H9 (cell line): Measurements from ENCODE around the gene DSG2. TPM values are rescaled to one million over a fixed set of nuclear protein-coding genes. Genes with fewer than 3 reads are reported as not detected.

ENCODE experiments used
- DNase-seq: peaks from one replicate; pipeline ENCODE4 v3.0.0-alpha.2; 2017
- H2AFZ ChIP-seq: one replicate; pipeline ENCODE4 v1.6.1; 2013; ENCODE audit warnings: mild to moderate bottlenecking, low read length, control low read depth, moderate library complexity
- H2AK5ac ChIP-seq: 2 replicates; pipeline ENCODE4 v1.6.1; 2013; ENCODE audit warnings: low read length, control low read depth, mixed read lengths; ENCODE audit not compliant: insufficient read length
- H2BK120ac ChIP-seq: one replicate; pipeline ENCODE4 v1.6.1; 2013; ENCODE audit warnings: low read depth, mild to moderate bottlenecking, low read length, control low read depth, inconsistent platforms; ENCODE audit not compliant: poor library complexity, severe bottlenecking
- H2BK12ac ChIP-seq: 2 replicates; pipeline ENCODE4 v1.6.1; 2013; ENCODE audit warnings: low read length, control low read depth, mixed read lengths, low read depth; ENCODE audit not compliant: insufficient read length
- H2BK15ac ChIP-seq: 2 replicates; pipeline ENCODE4 v1.6.1; 2013; ENCODE audit warnings: low read depth, low read length, control low read depth
- H2BK20ac ChIP-seq: one replicate; pipeline ENCODE4 v1.6.1; 2013; ENCODE audit warnings: low read depth, mild to moderate bottlenecking, low read length, control low read depth, inconsistent platforms; ENCODE audit not compliant: poor library complexity, severe bottlenecking
- H2BK5ac ChIP-seq: 2 replicates; pipeline ENCODE4 v1.6.1; 2013; ENCODE audit warnings: low read length, control low read depth, mixed read lengths; ENCODE audit not compliant: insufficient read length
- H3K14ac ChIP-seq: 2 replicates; pipeline ENCODE4 v1.6.1; 2013; ENCODE audit warnings: low read length, control low read depth; ENCODE audit not compliant: insufficient read depth
- H3K18ac ChIP-seq: 2 replicates; pipeline ENCODE4 v1.6.1; 2013; ENCODE audit warnings: low read depth, mild to moderate bottlenecking, mixed read lengths, low read length, control low read depth; ENCODE audit not compliant: insufficient read length
- H3K23ac ChIP-seq: 2 replicates; pipeline ENCODE4 v1.6.1; 2013; ENCODE audit warnings: low read length, control low read depth, mixed read lengths, low read depth; ENCODE audit not compliant: insufficient read length
- H3K23me2 ChIP-seq: 2 replicates; pipeline ENCODE4 v1.6.1; 2013; ENCODE audit warnings: low read depth, mild to moderate bottlenecking, mixed read lengths, low read length, control low read depth; ENCODE audit not compliant: insufficient read length, poor library complexity, severe bottlenecking
- H3K27ac ChIP-seq: 2 replicates; pipeline ENCODE4 v1.5.1; 2013; ENCODE audit warnings: low read length, control low read depth, mixed read lengths, low read depth; ENCODE audit not compliant: insufficient read length
- H3K27me3 ChIP-seq: 2 replicates; pipeline ENCODE4 v1.6.1; 2013; ENCODE audit warnings: low read length, control low read depth, inconsistent platforms; ENCODE audit not compliant: insufficient read depth
- H3K4ac ChIP-seq: 2 replicates; pipeline ENCODE4 v1.6.1; 2013; ENCODE audit warnings: low read depth, mild to moderate bottlenecking, control low read depth, inconsistent platforms, low read length, moderate library complexity
- H3K4me1 ChIP-seq: 2 replicates; pipeline ENCODE4 v1.6.1; 2013; ENCODE audit warnings: low read length, control low read depth, inconsistent platforms; ENCODE audit not compliant: insufficient read depth
- H3K4me2 ChIP-seq: 2 replicates; pipeline ENCODE4 v1.6.1; 2013; ENCODE audit warnings: low read length, control low read depth, mixed read lengths; ENCODE audit not compliant: insufficient read length, insufficient read depth
- H3K56ac ChIP-seq: 2 replicates; pipeline ENCODE4 v1.6.1; 2013; ENCODE audit warnings: low read depth, mild to moderate bottlenecking, mixed read lengths, low read length, control low read depth; ENCODE audit not compliant: insufficient read length
- H3K79me1 ChIP-seq: 2 replicates; pipeline ENCODE4 v1.6.1; 2013; ENCODE audit warnings: low read depth, mild to moderate bottlenecking, moderate library complexity, low read length, control low read depth, inconsistent platforms; ENCODE audit not compliant: insufficient read depth, poor library complexity, severe bottlenecking
- H3K79me2 ChIP-seq: 2 replicates; pipeline ENCODE4 v1.6.1; 2013; ENCODE audit warnings: low read length, control low read depth, inconsistent platforms; ENCODE audit not compliant: insufficient read depth
- H3K9ac ChIP-seq: 2 replicates; pipeline ENCODE4 v1.6.1; 2013; ENCODE audit warnings: low read length, control low read depth, mixed read lengths; ENCODE audit not compliant: insufficient read length; ENCODE audit errors: extremely low read depth
- H3K9me3 ChIP-seq: one replicate; pipeline ENCODE4 v1.6.1; 2013; ENCODE audit warnings: low read depth, low read length, inconsistent platforms; ENCODE audit not compliant: control insufficient read depth
- H3T11ph ChIP-seq: one replicate; pipeline ENCODE4 v1.6.1; 2013; ENCODE audit warnings: mild to moderate bottlenecking, low read length, control low read depth, inconsistent platforms
- H4K20me1 ChIP-seq: one replicate; pipeline ENCODE4 v1.6.1; 2013; ENCODE audit not compliant: control insufficient read depth, insufficient read length, insufficient read depth
- H4K5ac ChIP-seq: 2 replicates; pipeline ENCODE4 v1.6.1; 2013; ENCODE audit warnings: low read depth, mild to moderate bottlenecking, mixed read lengths, low read length, control low read depth; ENCODE audit not compliant: insufficient read length
- H4K8ac ChIP-seq: replicated peaks from 2 replicates; pipeline ENCODE4 v1.6.1; 2013; ENCODE audit warnings: low read length, control low read depth, mixed read lengths, low read depth; ENCODE audit not compliant: insufficient read length
- H4K91ac ChIP-seq: 2 replicates; pipeline ENCODE4 v1.6.1; 2013; ENCODE audit warnings: low read depth, mild to moderate bottlenecking, moderate library complexity, mixed read lengths, low read length, control low read depth; ENCODE audit not compliant: insufficient read length
- H3K27ac Mint-ChIP-seq, 3 experiments: 2 replicates in 2 of 3; 3 replicates in 1 of 3; pipeline ENCODE4 v1.8.0; 2020 to 2021; ENCODE audit warnings: mixed read lengths in 3 of 3, mild to moderate bottlenecking in 1 of 3, moderate library complexity in 1 of 3
- H3K27me3 Mint-ChIP-seq: 2 replicates; pipeline ENCODE4 v1.8.0; 2021; ENCODE audit warnings: low read depth, mild to moderate bottlenecking, moderate library complexity, mixed read lengths
- H3K36me3 Mint-ChIP-seq, 3 experiments: 2 replicates in 2 of 3; 3 replicates in 1 of 3; pipeline ENCODE4 v1.8.0; 2020 to 2021; ENCODE audit warnings: low read depth in 3 of 3, mixed read lengths in 3 of 3; ENCODE audit not compliant: insufficient read depth in 1 of 3
- H3K4me1 Mint-ChIP-seq, 2 experiments: 2 replicates each; pipeline ENCODE4 v1.8.0; 2020; ENCODE audit warnings: mixed read lengths in 2 of 2
- H3K4me3 Mint-ChIP-seq, 2 experiments: 2 replicates in 1 of 2; 3 replicates in 1 of 2; pipeline ENCODE4 v1.8.0; 2020 to 2021; ENCODE audit warnings: mild to moderate bottlenecking in 2 of 2, mixed read lengths in 2 of 2, moderate library complexity in 1 of 2
- H3K9me3 Mint-ChIP-seq, 2 experiments: 2 replicates in 1 of 2; 3 replicates in 1 of 2; pipeline ENCODE4 v1.8.0; 2020; ENCODE audit warnings: mild to moderate bottlenecking in 2 of 2, mixed read lengths in 2 of 2, moderate library complexity in 1 of 2
- total RNA-seq: library from RNA; stranded (reverse); gene quantifications from 2 replicates; pipeline ENCODE4 v1.2.1, GENCODE V29; 2021
- TF ChIP-seq, protein P1 (sequence below): fragments of 200-600 bp; sonication (generic); conservative IDR thresholded peaks from 3 replicates; pipeline ENCODE4 v1.8.0; 2021; ENCODE audit warnings: antibody characterized with exemption, mild to moderate bottlenecking

Gene DSG2
- total RNA-seq, 1 experiment from 2014 or later, result 107 TPM

DNA sequence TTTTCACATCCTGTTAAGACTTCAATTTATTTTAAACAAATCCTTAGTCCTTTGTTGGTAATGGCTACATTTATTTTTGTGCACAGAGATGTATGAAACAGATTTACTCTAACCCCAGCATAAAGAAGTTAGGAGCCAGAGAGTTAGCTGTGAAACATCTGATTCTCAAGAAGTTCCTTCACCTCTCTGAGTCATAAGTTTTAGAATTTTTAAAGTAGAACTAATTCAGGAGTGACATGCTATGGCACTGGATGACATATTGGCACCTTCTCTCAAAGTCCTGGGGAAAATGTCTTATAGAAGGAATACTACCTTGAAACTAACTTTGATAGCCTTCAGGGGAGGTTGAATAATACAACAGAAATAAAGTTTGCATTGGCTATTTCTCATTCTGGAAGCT is 6.4 kb upstream of the DSG2 start:
- H3K27me3 ChIP-seq, result no peaks in the 10 kb centered on the region
- H2BK20ac ChIP-seq, result no peak overlapping the region
- no peak overlapping the region for H4K91ac ChIP-seq
- H4K8ac ChIP-seq, result no peak overlapping the region
- no peaks in the 10 kb centered on the region for H3K36me3 Mint-ChIP-seq
- no peak overlapping the region for H2BK5ac ChIP-seq
- H3K27me3 Mint-ChIP-seq, result no peaks in the 10 kb centered on the region; the same call in 1 of the 2 replicates
- H2BK12ac ChIP-seq, result no peak overlapping the region
- DNase-seq, result no peak
- no peak overlapping the region for H3K4me2 ChIP-seq
- no peaks in the 10 kb centered on the region for H3K9me3 ChIP-seq
- TF ChIP-seq, protein P1, sequence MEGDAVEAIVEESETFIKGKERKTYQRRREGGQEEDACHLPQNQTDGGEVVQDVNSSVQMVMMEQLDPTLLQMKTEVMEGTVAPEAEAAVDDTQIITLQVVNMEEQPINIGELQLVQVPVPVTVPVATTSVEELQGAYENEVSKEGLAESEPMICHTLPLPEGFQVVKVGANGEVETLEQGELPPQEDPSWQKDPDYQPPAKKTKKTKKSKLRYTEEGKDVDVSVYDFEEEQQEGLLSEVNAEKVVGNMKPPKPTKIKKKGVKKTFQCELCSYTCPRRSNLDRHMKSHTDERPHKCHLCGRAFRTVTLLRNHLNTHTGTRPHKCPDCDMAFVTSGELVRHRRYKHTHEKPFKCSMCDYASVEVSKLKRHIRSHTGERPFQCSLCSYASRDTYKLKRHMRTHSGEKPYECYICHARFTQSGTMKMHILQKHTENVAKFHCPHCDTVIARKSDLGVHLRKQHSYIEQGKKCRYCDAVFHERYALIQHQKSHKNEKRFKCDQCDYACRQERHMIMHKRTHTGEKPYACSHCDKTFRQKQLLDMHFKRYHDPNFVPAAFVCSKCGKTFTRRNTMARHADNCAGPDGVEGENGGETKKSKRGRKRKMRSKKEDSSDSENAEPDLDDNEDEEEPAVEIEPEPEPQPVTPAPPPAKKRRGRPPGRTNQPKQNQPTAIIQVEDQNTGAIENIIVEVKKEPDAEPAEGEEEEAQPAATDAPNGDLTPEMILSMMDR, result no peak
- no peak overlapping the region for H2AK5ac ChIP-seq
- H3T11ph ChIP-seq, result no peak overlapping the region
- H3K27ac Mint-ChIP-seq, result no peak overlapping the region
- no peak overlapping the region for H3K4ac ChIP-seq
- H3K4me3 Mint-ChIP-seq, result no peak overlapping the region
- no peak overlapping the region for H2AFZ ChIP-seq
- H3K4me1 Mint-ChIP-seq, result peaks cover 0 to 8% of the 10 kb centered on the region in 2 experiments; a peak in 3 of 4 replicates
- H4K20me1 ChIP-seq, result no peaks in the 10 kb centered on the region
- no peak overlapping the region for H2BK15ac ChIP-seq
- no peak overlapping the region for H3K27ac ChIP-seq
- no peak overlapping the region for H3K56ac ChIP-seq
- no peaks in the 10 kb centered on the region for H3K9me3 Mint-ChIP-seq
- no peaks in the 10 kb centered on the region for H3K23me2 ChIP-seq
- H3K23ac ChIP-seq, result no peak overlapping the region
- H3K79me1 ChIP-seq, result no peaks in the 10 kb centered on the region
- H3K18ac ChIP-seq, result no peak overlapping the region
- H3K9ac ChIP-seq, result no peak overlapping the region
- H3K14ac ChIP-seq, result no peak overlapping the region
- H2BK120ac ChIP-seq, result no peak overlapping the region
- H3K4me1 ChIP-seq, result no peaks in the 10 kb centered on the region
- no peaks in the 10 kb centered on the region for H3K79me2 ChIP-seq
- H4K5ac ChIP-seq, result no peak overlapping the region
